Activated CD4-positive, alpha-beta T cell treated with anti-CD3 and anti-CD28 coated beads, Interleukin-2, Interleukin-6, amounts not matched to agents 100 ng/mL and 50 ng/mL, durations not matched to agents 16 hours and 8 hours (primary cell): Measurements from ENCODE around the gene HDAC9.
"Not testable (repeated sequence)": the region's sequence is repeated elsewhere in the genome, so short reads cannot be mapped to it uniquely, and the experiment has no call there.

Experiments used
- DNase-seq: peaks from one replicate; pipeline ENCODE4 v3.0.0-alpha.2; 2020

HDAC9 gene

DNA sequence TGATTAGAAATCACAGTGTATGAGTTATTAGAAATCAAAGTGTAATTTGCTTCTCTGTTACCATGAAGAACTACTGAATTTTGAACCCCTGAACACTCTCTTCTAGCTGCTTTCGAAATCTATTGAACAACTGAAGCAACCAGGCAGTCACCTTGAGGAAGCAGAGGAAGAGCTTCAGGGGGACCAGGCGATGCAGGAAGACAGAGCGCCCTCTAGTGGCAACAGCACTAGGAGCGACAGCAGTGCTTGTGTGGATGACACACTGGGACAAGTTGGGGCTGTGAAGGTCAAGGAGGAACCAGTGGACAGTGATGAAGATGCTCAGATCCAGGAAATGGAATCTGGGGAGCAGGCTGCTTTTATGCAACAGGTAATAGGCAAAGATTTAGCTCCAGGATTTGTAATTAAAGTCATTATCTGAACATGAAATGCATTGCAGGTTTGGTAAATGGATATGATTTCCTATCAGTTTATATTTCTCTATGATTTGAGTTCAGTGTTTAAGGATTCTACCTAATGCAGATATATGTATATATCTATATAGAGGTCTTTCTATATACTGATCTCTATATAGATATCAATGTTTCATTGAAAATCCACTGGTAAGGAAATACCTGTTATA lies 170.7 kb downstream of the HDAC9 start:
- DNase-seq: peak; percentile 78

DNA sequence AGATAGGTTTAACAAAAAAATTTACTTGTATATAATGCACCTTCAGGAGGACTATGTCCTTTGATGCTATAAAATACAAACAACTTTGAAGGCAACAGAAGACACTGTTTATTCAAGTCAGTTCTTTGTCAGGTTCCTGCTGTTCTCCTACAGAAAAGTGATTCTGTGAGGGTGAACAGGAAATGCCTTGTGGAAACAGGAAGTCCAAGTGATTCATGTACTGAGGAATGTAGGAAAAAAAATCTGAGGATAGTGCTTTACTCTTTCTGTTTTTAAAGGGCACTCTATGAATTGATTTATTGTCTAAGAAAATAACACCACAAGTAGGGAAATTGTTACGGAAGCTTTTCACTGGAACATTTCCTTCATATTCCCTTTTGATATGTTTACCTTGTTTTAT lies 171.9 kb downstream of the HDAC9 start:
- no peak for DNase-seq

- DNase-seq: no peak
These were observed 175.6 kb downstream of the HDAC9 start for GRCh38 chr7:18671176-18671575.

DNA sequence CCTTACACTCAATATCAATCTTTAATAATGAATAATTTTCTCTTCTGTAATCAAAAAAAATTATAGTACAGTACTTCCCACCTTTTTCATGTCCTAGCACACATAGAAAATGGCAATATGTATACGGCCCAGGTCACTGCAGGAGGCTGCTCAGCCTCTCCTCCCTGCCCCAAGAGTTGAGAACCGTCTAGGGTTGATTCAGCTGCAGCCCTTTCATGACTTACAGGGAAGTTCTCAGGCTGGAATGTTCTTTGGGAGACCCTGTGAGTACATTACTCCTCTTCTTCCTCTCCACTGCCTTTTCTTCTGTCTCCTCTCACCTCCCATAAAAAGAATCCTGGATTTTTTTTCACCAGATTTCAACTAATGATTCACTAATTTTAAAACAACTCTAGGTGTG lies 180.0 kb downstream of the HDAC9 start:
- no peak for DNase-seq

DNA sequence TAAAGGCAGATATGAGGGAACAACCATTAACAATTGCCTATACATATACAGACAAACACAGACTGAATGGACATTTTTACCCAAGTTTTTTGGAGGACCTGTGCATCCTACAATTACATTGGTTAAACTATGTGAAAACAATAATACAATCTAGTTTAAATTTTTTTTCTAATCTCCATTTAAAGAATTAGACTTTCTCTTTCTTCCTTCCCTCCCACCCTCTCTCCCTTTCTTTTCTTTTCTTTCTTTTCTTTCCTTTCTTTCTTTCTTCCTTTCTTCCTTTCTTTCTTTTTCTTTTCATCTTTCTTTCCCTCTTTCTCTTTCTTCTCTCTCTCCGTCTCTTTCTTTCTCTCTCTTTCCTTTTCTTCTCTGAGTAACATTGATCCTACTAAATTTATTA lies 183.7 kb downstream of the HDAC9 start:
- DNase-seq: no peak

- no peak for DNase-seq
These were observed 185.0 kb downstream of the HDAC9 start for GRCh38 chr7:18680576-18680975.

DNA sequence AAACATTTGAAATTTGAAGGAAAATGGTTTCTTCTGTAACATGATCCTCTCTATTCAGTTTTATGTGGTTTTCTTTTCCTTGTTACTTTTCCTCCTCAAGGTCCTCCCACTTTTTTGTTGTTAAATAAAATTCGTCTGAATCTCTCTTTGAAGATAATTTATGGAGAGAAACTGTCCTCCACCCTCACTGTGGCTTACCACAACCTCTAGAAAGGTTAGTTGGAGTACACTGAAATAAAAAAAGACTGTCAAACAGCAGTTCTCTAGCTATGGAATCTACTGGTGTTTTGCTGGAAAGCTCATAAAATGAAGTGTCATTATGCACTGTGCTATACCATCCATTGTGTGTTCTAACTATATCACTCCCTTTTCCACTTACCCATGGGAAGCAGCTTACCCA lies 189.4 kb downstream of the HDAC9 start:
- no peak for DNase-seq

DNA sequence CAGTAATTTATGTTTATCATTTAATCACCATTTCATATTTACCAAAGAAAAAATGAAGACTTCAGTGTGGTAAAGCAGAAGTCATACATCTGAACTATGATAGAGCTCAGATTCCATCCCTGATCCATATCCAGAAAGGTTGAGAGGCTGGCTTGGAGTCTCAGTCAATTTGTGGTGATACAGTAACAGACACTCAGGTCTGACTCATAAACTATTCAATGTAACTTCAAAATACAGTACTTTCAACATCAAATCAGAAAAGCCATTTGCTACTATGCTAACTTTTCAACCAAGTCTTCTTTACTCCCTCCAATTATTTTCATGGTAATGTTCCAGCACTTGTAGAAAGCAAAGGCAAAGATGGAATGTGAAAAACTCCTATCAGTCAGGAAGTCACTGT lies 190.4 kb downstream of the HDAC9 start:
- no peak for DNase-seq

- DNase-seq: no peak
These were observed 194.0 kb downstream of the HDAC9 start for GRCh38 chr7:18689551-18689950.

DNA sequence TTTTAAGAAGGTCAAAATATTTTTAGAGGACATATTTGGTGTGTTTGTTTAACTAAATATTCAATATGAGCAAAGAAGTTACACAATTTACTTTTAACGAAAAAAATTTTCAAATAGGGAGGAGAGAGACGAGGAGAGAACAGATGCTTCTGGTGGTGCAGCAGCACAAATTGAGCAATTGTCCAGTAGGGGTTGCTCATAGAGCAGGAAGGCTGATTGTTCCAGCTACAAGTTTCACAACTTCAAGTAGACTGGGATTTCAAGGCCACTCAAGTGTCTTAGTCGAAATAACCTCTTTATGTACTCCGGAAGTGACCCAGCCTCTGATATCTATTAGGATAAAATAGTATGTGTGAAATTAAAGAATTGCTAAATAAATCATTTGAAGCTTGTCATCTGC lies 197.9 kb downstream of the HDAC9 start:
- DNase-seq: no peak

DNA sequence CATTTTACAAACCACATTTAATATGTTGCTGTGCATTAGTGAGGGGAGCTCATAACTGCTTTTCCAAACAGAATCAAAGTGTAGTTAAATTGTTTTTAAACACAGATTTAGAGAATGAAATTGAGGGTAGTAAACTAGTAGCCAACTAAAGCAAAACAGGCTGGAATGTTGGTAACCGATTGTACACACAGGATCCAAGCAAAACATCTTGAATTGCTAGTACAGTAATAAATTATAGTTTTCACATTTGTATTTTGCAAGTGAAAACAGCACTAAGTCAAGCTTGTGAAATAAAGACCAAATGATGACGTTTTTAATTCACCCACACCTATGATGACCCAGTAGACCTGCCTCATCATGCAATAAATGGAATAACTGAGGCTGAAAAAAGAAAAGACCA lies 198.3 kb downstream of the HDAC9 start:
- no peak for DNase-seq

DNA sequence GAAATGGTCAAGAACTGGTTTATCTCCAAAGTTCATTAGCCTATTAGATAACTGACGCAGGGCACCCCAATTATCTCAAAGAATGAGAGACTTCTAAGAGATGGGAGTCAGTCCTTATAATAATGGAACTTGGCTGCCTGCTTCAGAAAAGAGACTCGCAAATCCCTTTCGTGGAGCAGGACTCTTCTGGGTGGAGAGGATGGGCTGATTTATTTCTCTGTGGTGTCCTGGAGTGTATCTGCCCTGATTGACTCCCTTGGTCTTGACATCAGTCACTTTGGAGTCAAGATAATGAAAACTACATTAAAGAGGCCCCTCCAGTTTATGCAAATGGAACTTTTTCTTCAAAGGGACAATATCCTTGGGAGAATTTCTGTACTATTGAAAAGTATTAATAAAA lies 198.9 kb downstream of the HDAC9 start:
- no peak for DNase-seq

DNA sequence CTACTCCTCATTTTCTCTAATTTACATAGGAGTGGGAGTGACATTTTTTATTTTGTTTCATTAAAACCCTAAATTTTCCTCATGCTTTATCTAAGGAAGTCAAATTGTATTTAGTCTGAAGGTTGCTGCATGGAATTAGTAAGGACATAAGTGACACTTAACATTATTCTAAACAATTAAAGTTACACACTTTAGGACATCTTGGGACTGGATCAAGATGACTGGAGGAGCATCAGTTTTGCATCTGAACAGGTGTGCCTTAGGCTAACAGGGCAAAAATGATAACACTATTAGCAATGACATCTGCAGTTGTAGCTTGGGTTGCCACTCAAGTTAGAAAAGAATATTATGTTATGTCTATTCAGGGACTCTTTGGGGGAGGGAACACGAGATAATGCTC lies 199.4 kb downstream of the HDAC9 start:
- DNase-seq: no peak

- DNase-seq: no peak
These were observed 202.7 kb downstream of the HDAC9 start for GRCh38 chr7:18698258-18698734.

DNA sequence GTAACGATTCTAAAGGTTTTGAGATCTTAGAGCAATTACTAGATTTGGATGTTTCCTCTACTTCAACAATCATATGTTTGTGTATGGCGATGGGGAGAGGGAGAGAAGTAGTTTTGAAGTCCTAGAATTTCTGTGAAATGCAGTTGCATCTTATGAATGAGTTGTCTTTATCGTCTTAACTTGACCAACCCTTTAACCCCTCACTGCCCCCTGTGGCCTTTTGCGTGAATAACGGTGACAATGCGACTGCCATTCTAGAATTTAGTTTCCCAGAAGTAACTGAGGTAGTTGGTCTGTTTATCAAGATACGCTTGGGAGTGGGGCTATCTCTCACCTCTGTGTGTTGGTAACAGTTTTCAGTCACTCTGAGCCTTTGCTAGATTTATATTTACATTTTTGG lies 204.6 kb downstream of the HDAC9 start:
- DNase-seq: peak; percentile 5

GRCh38 chr7:18702071-18702829 lies 206.7 kb downstream of the HDAC9 start:
- DNase-seq: no peak

- no peak for DNase-seq
These were observed 208.1 kb downstream of the HDAC9 start for GRCh38 chr7:18703685-18704084.

GRCh38 chr7:18706670-18707069 lies 211.1 kb downstream of the HDAC9 start:
- DNase-seq: no peak

DNA sequence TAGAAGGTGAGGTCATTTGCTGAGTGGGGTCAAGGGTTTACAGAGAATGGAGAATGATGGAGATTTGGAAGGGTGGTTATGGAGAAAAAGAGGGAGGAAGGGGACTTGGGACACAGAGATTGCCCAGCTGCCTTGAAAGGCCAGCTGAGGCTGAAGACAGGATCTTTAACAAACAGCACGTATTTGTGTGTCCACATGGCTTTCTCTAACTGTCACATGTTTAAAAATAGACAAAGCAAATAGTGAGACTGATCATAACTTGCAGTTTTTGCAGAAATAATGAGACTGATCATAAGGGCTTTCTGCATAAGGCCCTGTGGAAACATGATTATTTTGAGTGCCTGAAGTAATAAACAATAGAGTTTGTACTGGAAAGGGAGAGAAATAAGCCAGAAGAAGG lies 212.7 kb downstream of the HDAC9 start:
- DNase-seq: no peak

DNA sequence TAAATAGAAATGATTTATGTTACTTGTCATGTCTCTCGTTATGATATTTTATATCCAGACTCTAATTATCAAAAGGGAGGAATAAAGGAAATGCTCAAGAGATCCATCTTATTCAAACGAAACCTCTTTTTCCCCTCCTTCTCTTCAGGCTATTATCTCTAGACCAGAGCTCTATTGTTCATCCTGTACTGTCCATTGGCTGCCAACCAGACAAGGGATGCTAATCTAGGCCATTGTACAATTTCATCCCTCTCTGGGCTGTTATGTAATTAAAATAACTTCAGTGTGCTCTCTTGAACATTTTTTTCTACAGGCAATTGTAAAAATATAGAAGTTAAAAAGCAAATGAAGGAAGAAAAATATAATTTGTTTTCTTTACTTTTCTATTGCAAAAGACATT lies 220.4 kb downstream of the HDAC9 start:
- no peak for DNase-seq

- no peak for DNase-seq
These were observed 225.9 kb downstream of the HDAC9 start for GRCh38 chr7:18721429-18721828.

DNA sequence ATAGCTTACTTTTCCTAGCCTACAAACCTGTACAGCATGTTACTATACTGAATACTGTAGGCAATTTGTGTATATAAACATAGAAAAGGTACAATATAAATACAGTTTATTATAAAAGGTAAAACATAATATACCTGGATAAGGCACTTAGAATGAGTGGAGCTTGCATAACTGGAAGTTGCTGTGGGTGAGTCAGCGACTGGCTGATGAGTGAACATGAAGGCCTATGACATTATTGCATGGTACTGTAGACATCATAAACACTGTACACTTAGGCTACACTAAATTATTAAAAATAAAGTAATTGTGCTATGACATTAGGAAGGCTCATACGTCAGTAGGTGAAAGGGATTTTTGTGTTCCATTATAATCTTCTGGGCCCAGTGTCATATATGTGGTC lies 228.8 kb downstream of the HDAC9 start:
- no peak for DNase-seq

GRCh38 chr7:18727115-18727870 lies 231.7 kb downstream of the HDAC9 start:
- DNase-seq: no peak

DNA sequence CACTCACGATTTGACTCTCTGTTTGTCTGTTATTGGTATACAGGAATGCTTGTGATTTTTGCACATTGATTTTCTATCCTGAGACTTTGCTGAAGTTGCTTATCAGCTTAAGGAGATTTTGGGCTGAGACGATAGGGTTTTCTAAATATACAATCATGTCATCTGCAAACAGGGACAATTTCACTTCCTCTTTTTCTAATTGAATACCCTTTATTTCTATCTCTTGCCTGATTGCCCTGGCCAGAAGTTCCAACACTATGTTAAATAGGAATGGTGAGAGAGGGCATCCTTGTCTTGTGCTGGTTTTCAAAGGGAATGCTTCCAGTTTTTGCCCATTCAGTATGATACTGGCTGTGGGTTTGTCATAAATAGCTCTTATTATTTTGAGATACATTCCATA lies 240.5 kb downstream of the HDAC9 start:
- not testable (repeated sequence) for DNase-seq
